CD14-positive monocyte (primary cell): Measurements from ENCODE around the gene FERD3L. TPM values are rescaled to one million over a fixed set of nuclear protein-coding genes. Genes with fewer than 3 reads are reported as not detected.

Source experiments
- DNase-seq, 3 donors: peaks; one replicate each; pipeline ENCODE4 v3.0.0-alpha.2; 2011 to 2022
- H2AFZ ChIP-seq: 2 replicates; pipeline ENCODE4 v1.6.0; 2012; ENCODE audit warnings: mild to moderate bottlenecking, low read depth, low read length, inconsistent platforms; ENCODE audit not compliant: insufficient read depth, poor library complexity, severe bottlenecking
- H3K27ac ChIP-seq, 2 donors: 1 replicate in 1 of 2; 2 replicates in 1 of 2; pipeline ENCODE4 v1.5.1; 2012 to 2013; ENCODE audit warnings: low read length in 2 of 2, control low read depth in 1 of 2, inconsistent platforms in 1 of 2, low read depth in 1 of 2, mild to moderate bottlenecking in 1 of 2
- H3K27me3 ChIP-seq, 2 donors: one replicate each; pipeline versions ENCODE4 v1.6.0 to v1.6.1; 2011 to 2013; ENCODE audit warnings: low read length in 2 of 2; ENCODE audit not compliant: control insufficient read depth in 2 of 2, insufficient read depth in 2 of 2
- H3K36me3 ChIP-seq, 2 donors: replicated peaks in 1 of 2; 1 replicate in 1 of 2; 2 replicates in 1 of 2; pipeline versions ENCODE4 v1.5.1 to v1.6.1; 2012 to 2013; ENCODE audit warnings: low read length in 2 of 2, control low read depth in 1 of 2, inconsistent platforms in 1 of 2, mild to moderate bottlenecking in 1 of 2; ENCODE audit not compliant: insufficient read depth in 2 of 2, control insufficient read depth in 1 of 2
- H3K4me1 ChIP-seq, 2 donors: 1 replicate in 1 of 2; 2 replicates in 1 of 2; pipeline versions ENCODE4 v1.5.1 to v1.6.1; 2012 to 2013; ENCODE audit warnings: low read length in 2 of 2, control low read depth in 1 of 2, inconsistent platforms in 1 of 2, mild to moderate bottlenecking in 1 of 2, moderate library complexity in 1 of 2; ENCODE audit not compliant: insufficient read depth in 2 of 2, control insufficient read depth in 1 of 2
- H3K4me2 ChIP-seq: replicated peaks from 2 replicates; pipeline ENCODE3; 2012; ENCODE audit warnings: low read length, moderate library complexity, mild to moderate bottlenecking; ENCODE audit not compliant: poor library complexity, severe bottlenecking; ENCODE audit errors: extremely low read depth
- H3K4me3 ChIP-seq, 3 experiments: fragments of 200-600 bp in 1 of 3; sonication (generic) in 1 of 3; replicated peaks in 1 of 3; 1 replicate in 2 of 3; 2 replicates in 1 of 3; pipeline ENCODE4 v1.5.1; 2011 to 2013; ENCODE audit warnings: low read length in 3 of 3, mild to moderate bottlenecking in 3 of 3, control low read depth in 2 of 3, low read depth in 2 of 3, inconsistent platforms in 1 of 3, moderate library complexity in 1 of 3
- H3K79me2 ChIP-seq: 2 replicates; pipeline ENCODE4 v1.6.0; 2012; ENCODE audit warnings: mild to moderate bottlenecking, control low read depth, inconsistent platforms, low read length, moderate library complexity; ENCODE audit not compliant: insufficient read depth
- H3K9ac ChIP-seq: 2 replicates; pipeline ENCODE4 v1.6.0; 2017; ENCODE audit warnings: low read length, mild to moderate bottlenecking; ENCODE audit not compliant: insufficient read depth, poor library complexity, severe bottlenecking
- H3K9me3 ChIP-seq, 2 donors: replicated peaks in 1 of 2; 1 replicate in 1 of 2; 2 replicates in 1 of 2; pipeline versions ENCODE4 v1.5.1 to v1.6.1; 2012 to 2013; ENCODE audit warnings: low read length in 2 of 2, control low read depth in 1 of 2; ENCODE audit not compliant: control insufficient read depth in 1 of 2, insufficient read depth in 1 of 2
- H4K20me1 ChIP-seq: 2 replicates; pipeline ENCODE4 v1.6.0; 2012; ENCODE audit warnings: mild to moderate bottlenecking, low read length, control low read depth, moderate library complexity; ENCODE audit not compliant: insufficient read depth
- H3K27ac Mint-ChIP-seq, 7 donors: one replicate each; pipeline ENCODE4 v1.8.0; 2020; ENCODE audit warnings: mild to moderate bottlenecking in 7 of 7, mixed read lengths in 7 of 7, moderate library complexity in 6 of 7, inconsistent platforms in 2 of 7
- H3K27me3 Mint-ChIP-seq, 3 donors: one replicate each; pipeline ENCODE4 v1.8.0; 2021 to 2022; ENCODE audit warnings: low read depth in 3 of 3, mild to moderate bottlenecking in 3 of 3, mixed read lengths in 3 of 3, moderate library complexity in 3 of 3, inconsistent platforms in 1 of 3
- H3K36me3 Mint-ChIP-seq, 2 donors: one replicate each; pipeline ENCODE4 v1.8.0; 2020; ENCODE audit warnings: mixed read lengths in 2 of 2, inconsistent platforms in 1 of 2, mild to moderate bottlenecking in 1 of 2
- H3K4me1 Mint-ChIP-seq: one replicate; pipeline ENCODE4 v1.8.0; 2020; ENCODE audit warnings: mild to moderate bottlenecking, mixed read lengths
- H3K4me3 Mint-ChIP-seq, 2 donors: one replicate each; pipeline ENCODE4 v1.8.0; 2020; ENCODE audit warnings: mild to moderate bottlenecking in 2 of 2, mixed read lengths in 2 of 2, moderate library complexity in 1 of 2
- H3K9me3 Mint-ChIP-seq, 7 donors: one replicate each; pipeline ENCODE4 v1.8.0; 2020 to 2022; ENCODE audit warnings: mixed read lengths in 7 of 7, mild to moderate bottlenecking in 6 of 7, moderate library complexity in 6 of 7, inconsistent platforms in 2 of 7
- WGBS: methylation state at CpG from one replicate; pipeline ENCODE4 v1.1.5; 2013; ENCODE audit warnings: missing lambda C conversion rate; ENCODE audit not compliant: insufficient coverage; 5-methylcytosine and 5-hydroxymethylcytosine counted together
- intact Hi-C, 2 donors: fragments of 100-400 bp; cut with micrococcal nuclease; formaldehyde crosslinking; loops; one replicate each; pipeline versions ENCODE4 v1.15.0 to v1.15.1; 2023
- polyA plus RNA-seq, 3 donors: library from polyadenylated mRNA; depleted of rRNA in 1 of 3; unstranded in 2 of 3; stranded (reverse) in 1 of 3; fragments of 300-500 nt in 2 of 3; fragments of >200 nt in 1 of 3; fragmentation: Illumina TruSeq in 2 of 3; gene quantifications; 1 replicate in 2 of 3; 2 replicates in 1 of 3; pipeline ENCODE4 v1.2.3, GENCODE V29; 2012 to 2021
- TF ChIP-seq, protein P1 (sequence below): fragments of 200-600 bp; IDR thresholded peaks from one replicate; pipeline ENCODE4 v1.8.0; 2022; ENCODE audit warnings: antibody characterized with exemption, mild to moderate bottlenecking

Gene FERD3L
- polyA plus RNA-seq, 3 donors: not detected

- peaks cover 31 to 46% of the 10 kb centered on the region in 2 donors for H3K27me3 ChIP-seq
- no peak overlapping the region for H3K4me2 ChIP-seq
- no peaks in the 10 kb centered on the region for H4K20me1 ChIP-seq
- peaks cover 0 to 4% of the 10 kb centered on the region in 2 donors for H3K36me3 Mint-ChIP-seq
- no peak overlapping the region for H3K9ac ChIP-seq
- no peak overlapping the region for H3K4me3 ChIP-seq
- DNase-seq: no peak
- H3K4me1 Mint-ChIP-seq: peaks cover 5% of the 10 kb centered on the region
- no CpG with 5 or more reads among the region's 4 CpGs for WGBS
- no peak overlapping the region for H3K27ac Mint-ChIP-seq
- H3K4me1 ChIP-seq: no peaks in the 10 kb centered on the region
- no peak overlapping the region for H3K27ac ChIP-seq
- peaks cover 0 to 8% (median 4%) of the 10 kb centered on the region in 7 donors for H3K9me3 Mint-ChIP-seq
- no peaks in the 10 kb centered on the region for H3K36me3 ChIP-seq
- no peak overlapping the region for H2AFZ ChIP-seq
- peaks cover 32 to 43% (median 34%) of the 10 kb centered on the region in 3 donors for H3K27me3 Mint-ChIP-seq
- TF ChIP-seq, protein P1, sequence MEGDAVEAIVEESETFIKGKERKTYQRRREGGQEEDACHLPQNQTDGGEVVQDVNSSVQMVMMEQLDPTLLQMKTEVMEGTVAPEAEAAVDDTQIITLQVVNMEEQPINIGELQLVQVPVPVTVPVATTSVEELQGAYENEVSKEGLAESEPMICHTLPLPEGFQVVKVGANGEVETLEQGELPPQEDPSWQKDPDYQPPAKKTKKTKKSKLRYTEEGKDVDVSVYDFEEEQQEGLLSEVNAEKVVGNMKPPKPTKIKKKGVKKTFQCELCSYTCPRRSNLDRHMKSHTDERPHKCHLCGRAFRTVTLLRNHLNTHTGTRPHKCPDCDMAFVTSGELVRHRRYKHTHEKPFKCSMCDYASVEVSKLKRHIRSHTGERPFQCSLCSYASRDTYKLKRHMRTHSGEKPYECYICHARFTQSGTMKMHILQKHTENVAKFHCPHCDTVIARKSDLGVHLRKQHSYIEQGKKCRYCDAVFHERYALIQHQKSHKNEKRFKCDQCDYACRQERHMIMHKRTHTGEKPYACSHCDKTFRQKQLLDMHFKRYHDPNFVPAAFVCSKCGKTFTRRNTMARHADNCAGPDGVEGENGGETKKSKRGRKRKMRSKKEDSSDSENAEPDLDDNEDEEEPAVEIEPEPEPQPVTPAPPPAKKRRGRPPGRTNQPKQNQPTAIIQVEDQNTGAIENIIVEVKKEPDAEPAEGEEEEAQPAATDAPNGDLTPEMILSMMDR: no peak
- peaks cover 8 to 11% of the 10 kb centered on the region in 2 donors for H3K9me3 ChIP-seq
- H3K79me2 ChIP-seq: no peaks in the 10 kb centered on the region
- no peak overlapping the region for H3K4me3 Mint-ChIP-seq
- intact Hi-C loops: no loop called here
Observed at GRCh38 chr7:19139706-19140327, 5.4 kb downstream of the FERD3L start.

GRCh38 chr7:19133886-19134285 lies 11.3 kb downstream of the FERD3L start:
- Histone ChIP-seq H3K36me3 (no peaks in the 10 kb centered on the region), H4K20me1 (no peaks in the 10 kb centered on the region), H3K9ac (no peak overlapping the region), H2AFZ (no peak overlapping the region), H3K4me1 (no peaks in the 10 kb centered on the region), H3K4me2 (no peak overlapping the region), H3K27ac (no peak overlapping the region), H3K4me3 (no peak overlapping the region), H3K27me3 (peaks cover 0 to 3% of the 10 kb centered on the region in 2 donors), H3K9me3 (no peaks in the 10 kb centered on the region), H3K79me2 (no peaks in the 10 kb centered on the region)
- no peak overlapping the region for H3K27ac Mint-ChIP-seq
- TF ChIP-seq, protein P1: no peak
- intact Hi-C loops: no loop called here
- H3K36me3 Mint-ChIP-seq: no peaks in the 10 kb centered on the region
- no peaks in the 10 kb centered on the region for H3K4me1 Mint-ChIP-seq
- H3K27me3 Mint-ChIP-seq: peaks cover 0 to 6% (median 0%) of the 10 kb centered on the region in 3 donors
- DNase-seq: no peak
- no CpG with 5 or more reads among the region's 4 CpGs for WGBS
- no peak overlapping the region for H3K4me3 Mint-ChIP-seq
- H3K9me3 Mint-ChIP-seq: peaks cover 0 to 2% (median 0%) of the 10 kb centered on the region in 7 donors
